Activated B cell treated with CpG ODN at 0.5 μM for 24 hours (primary cell): ENCODE measurements around the gene ARL6IP6. TPM values are rescaled to one million over a fixed set of nuclear protein-coding genes. Genes with fewer than 3 reads are reported as not detected.

Experiments used
- ATAC-seq: fragments of 200-7000 bp; cut with Tn5 transposase; one replicate; pipeline ENCODE4 v1.10.0; 2021; ENCODE audit warnings: low read depth, mild to moderate bottlenecking, moderate library complexity
- CTCF ChIA-PET: fragments of 350-600 bp; sonication (Branson Sonifier 250); formaldehyde crosslinking; loops from one replicate; lab custom pipeline; 2021; ENCODE audit warnings: antibody characterized with exemption; lab: Charles Lee
- POLR2A ChIA-PET: fragments of 350-600 bp; sonication (Branson Sonifier 250); formaldehyde crosslinking; loops from one replicate; lab custom pipeline; 2021; ENCODE audit warnings: antibody characterized with exemption; lab: Charles Lee
- DNase-seq: peaks from one replicate; pipeline ENCODE4 v3.0.0; 2022
- H3K27ac Mint-ChIP-seq: one replicate; pipeline ENCODE4 v1.8.0; 2020; ENCODE audit warnings: mixed read lengths
- H3K27me3 Mint-ChIP-seq: one replicate; pipeline ENCODE4 v1.8.0; 2021; ENCODE audit warnings: mixed read lengths
- H3K36me3 Mint-ChIP-seq: one replicate; pipeline ENCODE4 v1.8.0; 2021; ENCODE audit warnings: low read depth, mixed read lengths
- H3K4me1 Mint-ChIP-seq: one replicate; pipeline ENCODE4 v1.8.0; 2021; ENCODE audit warnings: mixed read lengths
- H3K4me3 Mint-ChIP-seq: one replicate; pipeline ENCODE4 v1.8.0; 2020; ENCODE audit warnings: mild to moderate bottlenecking, mixed read lengths
- H3K9me3 Mint-ChIP-seq: one replicate; pipeline ENCODE4 v1.8.0; 2020; ENCODE audit warnings: mixed read lengths
- CTCF ChIP-seq: fragments of 200-600 bp; IDR thresholded peaks from one replicate; pipeline ENCODE4 v1.8.0; 2022; ENCODE audit warnings: antibody characterized with exemption, mild to moderate bottlenecking
- intact Hi-C: fragments of 100-400 bp; cut with micrococcal nuclease; formaldehyde crosslinking; loops from one replicate; pipeline ENCODE4 v1.15.1; 2024
- total RNA-seq: library from RNA; stranded (reverse); gene quantifications from 2 replicates; pipeline ENCODE4 v1.2.3, GENCODE V29; 2022

The ARL6IP6 gene
- total RNA-seq, 1 donor from 2014 or later, result 13.4 TPM

DNA sequence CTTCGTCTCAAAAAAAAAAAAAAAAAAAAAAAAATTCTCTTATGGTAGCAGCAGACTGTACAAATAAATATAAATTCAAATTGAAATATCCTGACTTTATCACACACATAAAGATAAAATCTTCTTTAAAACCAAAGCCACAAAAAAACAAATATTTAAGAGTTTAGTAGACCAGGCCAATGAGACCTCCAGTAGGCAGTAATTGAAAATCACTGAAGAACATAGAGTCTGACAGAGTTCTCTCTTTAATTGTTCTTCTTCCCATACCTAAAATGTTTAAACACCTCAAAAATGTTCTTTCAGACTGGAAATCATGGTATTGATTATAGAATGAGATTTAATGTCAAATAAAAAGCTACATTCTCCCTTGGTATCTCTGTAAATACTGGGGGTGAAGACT, 21.9 kb upstream of the ARL6IP6 start:
- peaks cover 38% of the 10 kb centered on the region for H3K36me3 Mint-ChIP-seq

DNA sequence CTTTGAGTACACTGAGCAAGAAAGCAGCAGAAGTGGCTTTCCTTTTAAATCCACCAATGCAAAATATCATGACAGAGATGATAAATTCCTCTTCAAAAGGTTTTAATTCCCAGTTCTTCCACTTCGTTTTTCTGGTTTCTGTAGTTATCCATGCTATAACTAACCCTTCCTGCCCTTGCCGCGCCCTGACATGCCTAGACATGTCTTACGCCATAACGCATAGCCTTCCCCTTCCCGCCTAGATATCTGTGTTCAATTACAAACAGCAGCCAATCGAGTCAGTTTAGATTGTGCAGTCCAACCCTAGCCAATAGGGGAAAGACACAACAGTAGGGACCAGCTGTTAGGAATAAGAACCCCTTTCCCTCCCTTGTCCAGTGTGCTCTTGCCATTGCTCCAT, 17.2 kb upstream of the ARL6IP6 start:
- no peak for ATAC-seq
- peaks cover 28% of the 10 kb centered on the region for H3K4me1 Mint-ChIP-seq
- intact Hi-C loops, result no loop called here
- no peak for DNase-seq
- CTCF ChIA-PET, result no interaction called here
- H3K9me3 Mint-ChIP-seq, result no peaks in the 10 kb centered on the region
- H3K36me3 Mint-ChIP-seq, result peaks cover 48% of the 10 kb centered on the region
- TF ChIP-seq CTCF, result no peak
- no peaks in the 10 kb centered on the region for H3K27me3 Mint-ChIP-seq
- no peak overlapping the region for H3K4me3 Mint-ChIP-seq
- POLR2A ChIA-PET, result no interaction called here
- H3K27ac Mint-ChIP-seq, result no peak overlapping the region

More for the DNA sequence above, 21.9 kb upstream of the ARL6IP6 start:
- Mint-ChIP-seq H3K4me1 (peaks cover 36% of the 10 kb centered on the region), H3K9me3 (no peaks in the 10 kb centered on the region), H3K4me3 (no peak overlapping the region), H3K27me3 (no peaks in the 10 kb centered on the region), H3K27ac (no peak overlapping the region)
- intact Hi-C loops, result loop anchor here (2.0 kb wide), 1 partner anchor 14 kb away; no protein-coding TSS in a partner anchor
- ChIA-PET CTCF (no interaction called here), POLR2A (interaction anchor here (1.1 kb wide), 1 partner anchor 21 kb away, joined by 4 read pairs; the partner anchor contains the start of gene PRPF40A)
- TF ChIP-seq CTCF, result no peak
- DNase-seq, result no peak
- no peak for ATAC-seq

DNA sequence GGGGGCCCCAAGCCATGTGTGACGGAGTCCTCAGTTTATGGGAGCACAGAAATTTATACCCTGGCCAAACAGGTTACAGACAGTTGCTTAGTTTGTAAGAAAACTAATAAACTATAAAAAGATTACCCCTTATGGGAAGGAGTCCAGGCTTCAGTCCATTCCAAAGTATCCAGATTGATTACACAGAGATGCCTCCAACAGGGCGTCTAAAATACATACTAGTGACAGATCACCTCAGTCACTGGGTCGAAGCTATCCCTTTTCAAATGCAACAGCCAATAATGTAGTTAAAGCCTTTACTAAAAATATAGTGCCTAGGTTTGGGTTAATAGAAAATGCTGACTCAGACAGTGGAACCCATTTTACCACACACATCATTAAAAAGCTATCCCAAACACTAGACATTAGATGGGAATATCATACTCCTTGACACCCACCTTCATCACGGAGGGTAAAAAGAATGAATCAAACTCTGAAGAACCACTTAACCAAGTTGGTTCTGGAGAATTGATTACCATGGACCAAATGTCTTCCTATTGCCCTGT, 11.9 kb upstream of the ARL6IP6 start:
- ChIA-PET CTCF (no interaction called here), POLR2A (interaction anchor here (2.3 kb wide), 1 partner anchor 10 kb away, joined by 14 read pairs; the partner anchor contains the start of gene PRPF40A)
- ATAC-seq (no peak), DNase-seq (no peak)
- no peak overlapping the region for H3K27ac Mint-ChIP-seq
- H3K27me3 Mint-ChIP-seq, result no peaks in the 10 kb centered on the region
- no peak overlapping the region for H3K4me3 Mint-ChIP-seq
- no peaks in the 10 kb centered on the region for H3K9me3 Mint-ChIP-seq
- intact Hi-C loops, result no loop called here
- TF ChIP-seq CTCF, result no peak
- peaks cover 34% of the 10 kb centered on the region for H3K4me1 Mint-ChIP-seq
- peaks cover 69% of the 10 kb centered on the region for H3K36me3 Mint-ChIP-seq

- DNase-seq, result no peak
- ChIA-PET CTCF (no interaction called here), POLR2A (interaction anchor here (2.3 kb wide), 1 partner anchor 8 kb away, joined by 14 read pairs; the partner anchor contains the start of gene PRPF40A)
- intact Hi-C loops, result no loop called here
- H3K9me3 Mint-ChIP-seq, result no peaks in the 10 kb centered on the region
- TF ChIP-seq CTCF, result no peak
- no peak overlapping the region for H3K4me3 Mint-ChIP-seq
- ATAC-seq, result no peak
- peaks cover 29% of the 10 kb centered on the region for H3K4me1 Mint-ChIP-seq
- peaks cover 70% of the 10 kb centered on the region for H3K36me3 Mint-ChIP-seq
- no peaks in the 10 kb centered on the region for H3K27me3 Mint-ChIP-seq
- no peak overlapping the region for H3K27ac Mint-ChIP-seq
These were observed 9.7 kb upstream of the ARL6IP6 start for GRCh38 chr2:152708742-152709141.

GRCh38 chr2:152710713-152711112, 7.7 kb upstream of the ARL6IP6 start:
- no peak overlapping the region for H3K27ac Mint-ChIP-seq
- CTCF ChIA-PET, result no interaction called here
- intact Hi-C loops, result loop anchor here (2.0 kb wide), 1 partner anchor 14 kb away; no protein-coding TSS in a partner anchor
- ATAC-seq (no peak), DNase-seq (no peak)
- peaks cover 33% of the 10 kb centered on the region for H3K4me1 Mint-ChIP-seq
- no peaks in the 10 kb centered on the region for H3K27me3 Mint-ChIP-seq
- H3K36me3 Mint-ChIP-seq, result peaks cover 77% of the 10 kb centered on the region
- TF ChIP-seq CTCF, result no peak
- H3K9me3 Mint-ChIP-seq, result no peaks in the 10 kb centered on the region
- POLR2A ChIA-PET, result no interaction called here
- H3K4me3 Mint-ChIP-seq, result no peak overlapping the region
